Measurements from ENCODE around the gene SSTR3. TPM values are rescaled to one million over a fixed set of nuclear protein-coding genes. Genes with fewer than 3 reads are reported as not detected.

SSTR3 gene
- total and polyA plus RNA-seq, 10 of the 15 experiments (the other 5 are each of a cell fraction or from before 2014, with no cell fraction given) = 0.03 to 4.5 (median 2.4) TPM

DNA sequence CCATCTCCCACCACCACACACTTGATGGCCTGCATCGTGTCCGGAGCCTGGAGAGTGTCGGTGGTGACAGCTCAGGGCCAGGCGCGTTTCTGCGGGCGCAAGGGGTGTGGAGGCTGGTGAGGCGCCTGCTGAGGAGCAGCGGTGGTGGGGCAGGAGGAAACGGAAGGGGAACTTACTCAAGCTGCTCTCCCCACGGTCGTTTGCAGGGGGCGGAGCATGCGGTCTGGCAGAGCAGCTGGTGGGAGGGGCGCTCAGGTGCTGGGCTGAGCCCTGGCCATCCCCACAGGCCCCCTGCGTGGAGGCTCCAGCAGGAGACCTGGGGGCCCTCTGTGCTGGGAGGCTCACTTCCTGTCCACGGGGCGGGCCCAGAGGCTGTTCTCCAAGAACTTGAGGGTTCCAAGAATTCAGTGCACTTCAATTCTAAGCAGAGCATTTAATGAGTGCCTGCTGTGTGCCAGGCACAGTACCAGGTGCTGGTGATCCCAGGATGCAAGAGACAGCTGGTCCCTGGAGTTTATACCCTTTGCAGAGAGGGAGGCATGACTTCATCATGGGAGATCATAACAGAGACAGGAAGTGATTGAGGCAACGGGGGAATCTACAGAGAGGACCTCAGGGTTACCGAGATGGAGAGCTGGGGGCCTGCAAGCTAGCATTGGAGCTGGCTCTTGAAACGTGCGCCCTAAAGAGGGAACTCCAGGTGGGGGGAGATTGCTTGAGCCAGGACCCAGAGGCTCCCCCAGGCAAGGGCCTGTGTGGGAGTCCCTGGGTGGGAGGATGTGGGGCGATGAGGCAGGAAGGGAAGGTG is 32.0 kb upstream of the SSTR3 start, which contains the start of gene RAC2 (continued):
- TF ChIP-seq, protein P1, sequence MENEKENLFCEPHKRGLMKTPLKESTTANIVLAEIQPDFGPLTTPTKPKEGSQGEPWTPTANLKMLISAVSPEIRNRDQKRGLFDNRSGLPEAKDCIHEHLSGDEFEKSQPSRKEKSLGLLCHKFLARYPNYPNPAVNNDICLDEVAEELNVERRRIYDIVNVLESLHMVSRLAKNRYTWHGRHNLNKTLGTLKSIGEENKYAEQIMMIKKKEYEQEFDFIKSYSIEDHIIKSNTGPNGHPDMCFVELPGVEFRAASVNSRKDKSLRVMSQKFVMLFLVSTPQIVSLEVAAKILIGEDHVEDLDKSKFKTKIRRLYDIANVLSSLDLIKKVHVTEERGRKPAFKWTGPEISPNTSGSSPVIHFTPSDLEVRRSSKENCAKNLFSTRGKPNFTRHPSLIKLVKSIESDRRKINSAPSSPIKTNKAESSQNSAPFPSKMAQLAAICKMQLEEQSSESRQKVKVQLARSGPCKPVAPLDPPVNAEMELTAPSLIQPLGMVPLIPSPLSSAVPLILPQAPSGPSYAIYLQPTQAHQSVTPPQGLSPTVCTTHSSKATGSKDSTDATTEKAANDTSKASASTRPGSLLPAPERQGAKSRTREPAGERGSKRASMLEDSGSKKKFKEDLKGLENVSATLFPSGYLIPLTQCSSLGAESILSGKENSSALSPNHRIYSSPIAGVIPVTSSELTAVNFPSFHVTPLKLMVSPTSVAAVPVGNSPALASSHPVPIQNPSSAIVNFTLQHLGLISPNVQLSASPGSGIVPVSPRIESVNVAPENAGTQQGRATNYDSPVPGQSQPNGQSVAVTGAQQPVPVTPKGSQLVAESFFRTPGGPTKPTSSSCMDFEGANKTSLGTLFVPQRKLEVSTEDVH (IDR thresholded peaks at IDR 0.05; ENCODE audit: low read depth, partially characterized antibody) = no peak
- TF ChIP-seq CHD1 (IDR thresholded peaks at IDR 0.05; ENCODE audit: low read depth, low read length) = no peak
- TF ChIP-seq SMARCA5 (IDR thresholded peaks at IDR 0.05) = peak; percentile 30
- TF ChIP-seq ATF7 (IDR thresholded peaks at IDR 0.05; ENCODE audit: low read depth) = 0 out of 2 replicates have a peak, but pooled peaks have one; percentile 39
- peak; percentile 87 for TF ChIP-seq IKZF1 (conservative IDR thresholded peaks at IDR 0.05)
- TF ChIP-seq TAF1 (IDR thresholded peaks at IDR 0.05; ENCODE audit: borderline replicate concordance, low read depth, low read length) = peak; percentile 75; the same call in 1 of the 2 replicates
- TF ChIP-seq IKZF2 (IDR thresholded peaks at IDR 0.05) = peak; percentile 75 to 77; a peak in 3 of 4 replicates
- TF ChIP-seq, protein P2, sequence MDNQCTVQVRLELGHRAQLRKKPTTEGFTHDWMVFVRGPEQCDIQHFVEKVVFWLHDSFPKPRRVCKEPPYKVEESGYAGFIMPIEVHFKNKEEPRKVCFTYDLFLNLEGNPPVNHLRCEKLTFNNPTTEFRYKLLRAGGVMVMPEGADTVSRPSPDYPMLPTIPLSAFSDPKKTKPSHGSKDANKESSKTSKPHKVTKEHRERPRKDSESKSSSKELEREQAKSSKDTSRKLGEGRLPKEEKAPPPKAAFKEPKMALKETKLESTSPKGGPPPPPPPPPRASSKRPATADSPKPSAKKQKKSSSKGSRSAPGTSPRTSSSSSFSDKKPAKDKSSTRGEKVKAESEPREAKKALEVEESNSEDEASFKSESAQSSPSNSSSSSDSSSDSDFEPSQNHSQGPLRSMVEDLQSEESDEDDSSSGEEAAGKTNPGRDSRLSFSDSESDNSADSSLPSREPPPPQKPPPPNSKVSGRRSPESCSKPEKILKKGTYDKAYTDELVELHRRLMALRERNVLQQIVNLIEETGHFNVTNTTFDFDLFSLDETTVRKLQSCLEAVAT (IDR thresholded peaks at IDR 0.05) = peak; percentile 95
- peak; percentile 98 for TF ChIP-seq POLR2A (IDR thresholded peaks at IDR 0.05; ENCODE audit: low read depth, low read length)
- TF ChIP-seq, protein P3, sequence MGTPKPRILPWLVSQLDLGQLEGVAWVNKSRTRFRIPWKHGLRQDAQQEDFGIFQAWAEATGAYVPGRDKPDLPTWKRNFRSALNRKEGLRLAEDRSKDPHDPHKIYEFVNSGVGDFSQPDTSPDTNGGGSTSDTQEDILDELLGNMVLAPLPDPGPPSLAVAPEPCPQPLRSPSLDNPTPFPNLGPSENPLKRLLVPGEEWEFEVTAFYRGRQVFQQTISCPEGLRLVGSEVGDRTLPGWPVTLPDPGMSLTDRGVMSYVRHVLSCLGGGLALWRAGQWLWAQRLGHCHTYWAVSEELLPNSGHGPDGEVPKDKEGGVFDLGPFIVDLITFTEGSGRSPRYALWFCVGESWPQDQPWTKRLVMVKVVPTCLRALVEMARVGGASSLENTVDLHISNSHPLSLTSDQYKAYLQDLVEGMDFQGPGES (IDR thresholded peaks at IDR 0.05) = 0 out of 2 replicates have a peak, but pooled peaks have one; percentile 12
- TF ChIP-seq, protein P4, sequence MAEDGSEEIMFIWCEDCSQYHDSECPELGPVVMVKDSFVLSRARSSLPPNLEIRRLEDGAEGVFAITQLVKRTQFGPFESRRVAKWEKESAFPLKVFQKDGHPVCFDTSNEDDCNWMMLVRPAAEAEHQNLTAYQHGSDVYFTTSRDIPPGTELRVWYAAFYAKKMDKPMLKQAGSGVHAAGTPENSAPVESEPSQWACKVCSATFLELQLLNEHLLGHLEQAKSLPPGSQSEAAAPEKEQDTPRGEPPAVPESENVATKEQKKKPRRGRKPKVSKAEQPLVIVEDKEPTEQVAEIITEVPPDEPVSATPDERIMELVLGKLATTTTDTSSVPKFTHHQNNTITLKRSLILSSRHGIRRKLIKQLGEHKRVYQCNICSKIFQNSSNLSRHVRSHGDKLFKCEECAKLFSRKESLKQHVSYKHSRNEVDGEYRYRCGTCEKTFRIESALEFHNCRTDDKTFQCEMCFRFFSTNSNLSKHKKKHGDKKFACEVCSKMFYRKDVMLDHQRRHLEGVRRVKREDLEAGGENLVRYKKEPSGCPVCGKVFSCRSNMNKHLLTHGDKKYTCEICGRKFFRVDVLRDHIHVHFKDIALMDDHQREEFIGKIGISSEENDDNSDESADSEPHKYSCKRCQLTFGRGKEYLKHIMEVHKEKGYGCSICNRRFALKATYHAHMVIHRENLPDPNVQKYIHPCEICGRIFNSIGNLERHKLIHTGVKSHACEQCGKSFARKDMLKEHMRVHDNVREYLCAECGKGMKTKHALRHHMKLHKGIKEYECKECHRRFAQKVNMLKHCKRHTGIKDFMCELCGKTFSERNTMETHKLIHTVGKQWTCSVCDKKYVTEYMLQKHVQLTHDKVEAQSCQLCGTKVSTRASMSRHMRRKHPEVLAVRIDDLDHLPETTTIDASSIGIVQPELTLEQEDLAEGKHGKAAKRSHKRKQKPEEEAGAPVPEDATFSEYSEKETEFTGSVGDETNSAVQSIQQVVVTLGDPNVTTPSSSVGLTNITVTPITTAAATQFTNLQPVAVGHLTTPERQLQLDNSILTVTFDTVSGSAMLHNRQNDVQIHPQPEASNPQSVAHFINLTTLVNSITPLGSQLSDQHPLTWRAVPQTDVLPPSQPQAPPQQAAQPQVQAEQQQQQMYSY (CRISPR knock-in tag; IDR thresholded peaks at IDR 0.05) = no peak
- 0 out of 4 replicates have a peak, but pooled peaks of 1 of the 2 experiments have one; percentile 37 for TF ChIP-seq EP300 (IDR thresholded peaks at IDR 0.05; ENCODE audit: borderline replicate concordance in 1 of 2, control insufficient read depth in 1 of 2, low read depth in 2 of 2, low read length in 2 of 2)
- TF ChIP-seq MEF2A (IDR thresholded peaks at IDR 0.05; ENCODE audit: insufficient read depth, low read depth, low read length) = 0 out of 2 replicates have a peak, but pooled peaks have one; percentile 6
- TF ChIP-seq ZNF274 (IDR thresholded peaks at IDR 0.05; ENCODE audit: insufficient read depth, insufficient read length) = no peak
- peak; percentile 44; the same call in 1 of the 2 replicates for TF ChIP-seq PAX5 (IDR thresholded peaks at IDR 0.05; ENCODE audit: borderline replicate concordance, low read depth, low read length)
- TF ChIP-seq, protein P5, sequence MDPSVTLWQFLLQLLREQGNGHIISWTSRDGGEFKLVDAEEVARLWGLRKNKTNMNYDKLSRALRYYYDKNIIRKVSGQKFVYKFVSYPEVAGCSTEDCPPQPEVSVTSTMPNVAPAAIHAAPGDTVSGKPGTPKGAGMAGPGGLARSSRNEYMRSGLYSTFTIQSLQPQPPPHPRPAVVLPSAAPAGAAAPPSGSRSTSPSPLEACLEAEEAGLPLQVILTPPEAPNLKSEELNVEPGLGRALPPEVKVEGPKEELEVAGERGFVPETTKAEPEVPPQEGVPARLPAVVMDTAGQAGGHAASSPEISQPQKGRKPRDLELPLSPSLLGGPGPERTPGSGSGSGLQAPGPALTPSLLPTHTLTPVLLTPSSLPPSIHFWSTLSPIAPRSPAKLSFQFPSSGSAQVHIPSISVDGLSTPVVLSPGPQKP (IDR thresholded peaks at IDR 0.05; ENCODE audit: low read depth, low read length) = 0 out of 2 replicates have a peak, but pooled peaks have one; percentile 20

Data from GM12878 (cell line).